Left renal pelvis (tissue), 4 donors: ENCODE data around the gene TANGO2. TPM values are rescaled to one million over a fixed set of nuclear protein-coding genes. Genes with fewer than 3 reads are reported as not detected.

Experiments
- DNase-seq, 4 donors: peaks; one replicate each; pipeline ENCODE4 v3.0.0-alpha.2; 2013; ENCODE audit warnings: low read depth in 4 of 4, low spot score in 3 of 4
- polyA plus RNA-seq, 4 donors: library from polyadenylated mRNA; unstranded; fragments of 120-200 nt; gene quantifications; one replicate each; pipeline ENCODE4 v1.2.1, GENCODE V29; 2013; ENCODE audit not compliant: insufficient read length in 4 of 4

TANGO2 gene
- polyA plus RNA-seq, 4 donors = 8.9 to 14.6 (median 11.4) TPM

GRCh38 chr22:20083157-20083890 lies 62.4 kb downstream of the TANGO2 start:
- DNase-seq = no peak

GRCh38 chr22:20083891-20084546 lies 63.1 kb downstream of the TANGO2 start:
- DNase-seq = no peak

GRCh38 chr22:20084547-20085413 lies 63.9 kb downstream of the TANGO2 start:
- no peak for DNase-seq

- no peak for DNase-seq
These were observed 64.7 kb downstream of the TANGO2 start for GRCh38 chr22:20085651-20086050.

GRCh38 chr22:20086101-20086599 lies 65.2 kb downstream of the TANGO2 start:
- DNase-seq = no peak

- no peak for DNase-seq
These were observed 65.9 kb downstream of the TANGO2 start for GRCh38 chr22:20086763-20087162.

- DNase-seq = no peak
These were observed 66.7 kb downstream of the TANGO2 start for GRCh38 chr22:20087319-20088262.

GRCh38 chr22:20088263-20088648 lies 67.3 kb downstream of the TANGO2 start:
- no peak for DNase-seq

- no peak for DNase-seq
These were observed 68.5 kb downstream of the TANGO2 start for GRCh38 chr22:20089226-20089976.

GRCh38 chr22:20089977-20090729 lies 69.2 kb downstream of the TANGO2 start:
- no peak for DNase-seq

GRCh38 chr22:20090730-20091240 lies 69.9 kb downstream of the TANGO2 start:
- no peak for DNase-seq

GRCh38 chr22:20091690-20092476 lies 71.0 kb downstream of the TANGO2 start:
- no peak for DNase-seq

GRCh38 chr22:20092477-20092854 lies 71.6 kb downstream of the TANGO2 start:
- DNase-seq = no peak

- no peak for DNase-seq
These were observed 72.7 kb downstream of the TANGO2 start for GRCh38 chr22:20093418-20094196.

- DNase-seq = no peak
These were observed 73.4 kb downstream of the TANGO2 start for GRCh38 chr22:20094197-20094807.

GRCh38 chr22:20095521-20095920 lies 74.6 kb downstream of the TANGO2 start:
- DNase-seq = no peak
